ENCODE data around the gene LDB1.
A peak's percentile ranks its signal among the peaks of the same experiment; 100 is the strongest.

The LDB1 gene

GRCh38 chr10:102068216-102068615, 52.0 kb downstream of the LDB1 start:
- DNase-seq: peak; percentile 7
- in situ Hi-C loops (cut with HindIII; ENCODE audit: low pct_ligation_motif_present, low pct_unique_long_range_greater_than_20kb, low sequenced_read_pairs): no loop called here

GRCh38 chr10:102067091-102067916, 52.9 kb downstream of the LDB1 start:
- DNase-seq: no peak
- in situ Hi-C loops (cut with HindIII; ENCODE audit: low pct_ligation_motif_present, low pct_unique_long_range_greater_than_20kb, low sequenced_read_pairs): no loop called here

GRCh38 chr10:102066399-102067088, 53.6 kb downstream of the LDB1 start:
- DNase-seq: no peak
- in situ Hi-C loops (cut with HindIII; ENCODE audit: low pct_ligation_motif_present, low pct_unique_long_range_greater_than_20kb, low sequenced_read_pairs): no loop called here

- in situ Hi-C loops (cut with HindIII; ENCODE audit: low pct_ligation_motif_present, low pct_unique_long_range_greater_than_20kb, low sequenced_read_pairs): no loop called here
- DNase-seq: peak; percentile 31
These were observed 54.4 kb downstream of the LDB1 start for GRCh38 chr10:102065561-102066398.

- peak; percentile 96 for DNase-seq
- in situ Hi-C loops (cut with HindIII; ENCODE audit: low pct_ligation_motif_present, low pct_unique_long_range_greater_than_20kb, low sequenced_read_pairs): no loop called here
These were observed 55.2 kb downstream of the LDB1 start, which contains the start of gene HPS6 for GRCh38 chr10:102064868-102065560. TSS of gene HPS6 (plus strand) at chr10:102065349. CDS start at chr10:102065475, 126 bp downstream.

GRCh38 chr10:102064503-102064867, 55.7 kb downstream of the LDB1 start:
- in situ Hi-C loops (cut with HindIII; ENCODE audit: low pct_ligation_motif_present, low pct_unique_long_range_greater_than_20kb, low sequenced_read_pairs): no loop called here
- no peak for DNase-seq

GRCh38 chr10:102059987-102060386, 60.2 kb downstream of the LDB1 start:
- in situ Hi-C loops (cut with HindIII; ENCODE audit: low pct_ligation_motif_present, low pct_unique_long_range_greater_than_20kb, low sequenced_read_pairs): no loop called here
- DNase-seq: no peak

Measured in ACHN (cell line).